Measurements from ENCODE around the gene RSRC1. TPM values are rescaled to one million over a fixed set of nuclear protein-coding genes. Genes with fewer than 3 reads are reported as not detected.

Gene RSRC1
- total and polyA plus RNA-seq, 2 of the 13 experiments (the other 11 are each of a cell fraction or from before 2014, with no cell fraction given): 4.9 to 63.0 TPM

DNA sequence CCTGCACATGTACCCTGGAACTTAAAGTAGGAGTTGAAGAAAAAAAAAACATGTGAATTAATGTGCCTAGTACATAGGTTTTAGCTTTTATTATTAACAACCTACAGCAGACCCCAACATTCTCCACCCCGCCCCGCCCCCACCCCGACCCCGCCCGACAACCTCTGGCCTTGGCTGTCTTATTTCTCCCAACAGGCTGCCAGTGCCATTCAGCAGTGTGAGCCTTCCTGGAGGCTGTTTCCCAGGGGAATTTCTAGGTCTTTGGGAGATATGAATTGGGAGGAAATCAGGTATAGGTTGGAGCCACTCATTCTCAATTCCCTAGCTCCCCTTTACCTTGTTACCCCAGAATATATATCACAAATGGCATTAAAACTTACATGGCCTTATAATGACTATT lies 452.8 kb downstream of the RSRC1 start:
- DNase-seq (ENCODE audit: low spot score) (no peak), ATAC-seq (no peak), FAIRE-seq (no peak)
- no TSS peak for BruUV-seq (replicated peaks)
- in situ Hi-C loops (cut with HindIII; ENCODE audit: extremely low pct_ligation_motif_present, low pct_unique_long_range_greater_than_20kb): no loop called here
- Histone ChIP-seq H3K79me2 (ENCODE audit: insufficient read depth, low read length) (no peaks in the 10 kb centered on the region), H3K9me3 (ENCODE audit: low read length) (no peaks in the 10 kb centered on the region), H4K20me1 (ENCODE audit: insufficient read depth, low read length) (no peaks in the 10 kb centered on the region), H2AFZ (ENCODE audit: low read length) (no peak overlapping the region), H3K27ac (ENCODE audit: extremely low read length, insufficient read depth, low read length) (no peak overlapping the region), H3K27me3 (ENCODE audit: control insufficient read depth in 1 of 2, insufficient read depth in 2 of 2, low read length in 2 of 2) (no peaks in the 10 kb centered on the region; a peak in 1 of 5 replicates), H3K36me3 (replicated peaks in 1 of 2; ENCODE audit: control insufficient read depth in 1 of 2, insufficient read depth in 2 of 2, low read length in 2 of 2) (no peaks in the 10 kb centered on the region), H3K4me1 (ENCODE audit: insufficient read depth, low read length) (no peaks in the 10 kb centered on the region), H3K9ac (ENCODE audit: insufficient read depth, low read depth, low read length) (no peak overlapping the region), H3K4me2 (ENCODE audit: low read depth, low read length) (no peak overlapping the region), H3K4me3 (replicated peaks in 1 of 3; ENCODE audit: insufficient read depth in 1 of 3, low read depth in 2 of 3, low read length in 3 of 3) (no peak overlapping the region)
- WGBS (ENCODE audit: low lambda C conversion rate): 0% methylated on average over 4 of the region's 5 CpGs
- TF ChIP-seq IKZF4 (CRISPR knock-in tag; IDR thresholded peaks at IDR 0.05; ENCODE audit: borderline replicate concordance, low read depth, not compliant biosample characterization): no peak
- no peak for TF ChIP-seq ZNF451 (CRISPR knock-in tag; IDR thresholded peaks at IDR 0.05)
- TF ChIP-seq ZNF605 (CRISPR knock-in tag; IDR thresholded peaks at IDR 0.05): no peak
- no peak for TF ChIP-seq MAZ (IDR thresholded peaks at IDR 0.05; ENCODE audit: borderline replicate concordance, low read depth, low read length)
- TF ChIP-seq MAZ (CRISPR knock-in tag; IDR thresholded peaks at IDR 0.05; ENCODE audit: low read depth): no peak
- TF ChIP-seq GFI1 (CRISPR knock-in tag; IDR thresholded peaks at IDR 0.05; ENCODE audit: borderline replicate concordance): no peak
- TF ChIP-seq MXD4 (CRISPR knock-in tag; IDR thresholded peaks at IDR 0.05): no peak
- no peak for TF ChIP-seq ZNF329 (CRISPR knock-in tag; IDR thresholded peaks at IDR 0.05; ENCODE audit: low read depth)
- TF ChIP-seq ZNF790 (CRISPR knock-in tag; IDR thresholded peaks at IDR 0.05; ENCODE audit: borderline replicate concordance): no peak
- TF ChIP-seq, protein P1, sequence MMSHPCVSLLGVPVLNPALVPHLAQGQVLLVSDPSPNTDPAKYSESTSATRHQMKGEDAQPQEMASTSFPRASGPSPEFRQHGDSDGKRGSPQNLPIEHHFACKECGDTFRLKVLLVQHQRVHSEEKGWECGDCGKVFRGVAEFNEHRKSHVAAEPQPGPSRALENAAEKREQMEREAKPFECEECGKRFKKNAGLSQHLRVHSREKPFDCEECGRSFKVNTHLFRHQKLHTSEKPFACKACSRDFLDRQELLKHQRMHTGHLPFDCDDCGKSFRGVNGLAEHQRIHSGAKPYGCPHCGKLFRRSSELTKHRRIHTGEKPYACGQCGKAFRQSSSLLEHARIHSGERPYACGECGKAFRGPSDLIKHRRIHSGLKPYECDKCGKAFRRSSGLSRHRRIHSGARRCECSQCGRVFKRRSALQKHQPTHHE (CRISPR knock-in tag; IDR thresholded peaks at IDR 0.05; ENCODE audit: borderline replicate concordance): no peak
- no peak for TF ChIP-seq ZFAT (CRISPR knock-in tag; conservative IDR thresholded peaks at IDR 0.05)
- TF ChIP-seq ZNF101 (CRISPR knock-in tag; IDR thresholded peaks at IDR 0.05; ENCODE audit: borderline replicate concordance, low read depth): no peak
- POLR2A ChIA-PET: no interaction called here
- intact Hi-C loops (cut with micrococcal nuclease; ENCODE audit: unreplicated experiment): no loop called here
- CTCF ChIA-PET (ENCODE audit: low intra/inter-chr PET ratio, low total read pairs): no interaction called here

Data from HepG2 (cell line).